NB4 (cell line): ENCODE results near the gene ATRX.

Source experiments
- MYC ChIP-seq: IDR thresholded peaks from 2 replicates; pipeline ENCODE4 v1.6.1; 2011; ENCODE audit warnings: low read depth, low read length
- POLR2A ChIP-seq: IDR thresholded peaks from 2 replicates; pipeline ENCODE4 v1.6.1; 2011; ENCODE audit warnings: mild to moderate bottlenecking; ENCODE audit not compliant: insufficient read length; ENCODE audit errors: extremely low read depth

- TF ChIP-seq POLR2A (no peak), MYC (no peak)
Observed at GRCh38 chrX:77505227-77505626, 280.8 kb downstream of the ATRX start.
